A673 (cell line): ENCODE data around the gene JAML. TPM values are rescaled to one million over a fixed set of nuclear protein-coding genes. Genes with fewer than 3 reads are reported as not detected.
"Not testable (repeated sequence)": the region's sequence is repeated elsewhere in the genome, so short reads cannot be mapped to it uniquely, and the experiment has no call there.

ENCODE experiments used
- BruUV-seq: library from RNA; stranded (reverse); fragments of 400-500 nt; replicated peaks from 2 replicates; lab custom pipeline; 2021; lab: Mats Ljungman, UMichigan
- CTCF ChIA-PET: fragments of 300-600 bp; sonication (Branson Sonifier 250); formaldehyde crosslinking; loops from one replicate; lab custom pipeline; 2022; ENCODE audit warnings: antibody characterized with exemption; lab: Charles Lee
- POLR2A ChIA-PET: fragments of 300-600 bp; sonication (Branson Sonifier 250); formaldehyde crosslinking; loops from one replicate; lab custom pipeline; 2022; ENCODE audit warnings: antibody characterized with exemption; ENCODE audit not compliant: low non-redundant PET; lab: Charles Lee
- DNase-seq: peaks from one replicate; pipeline ENCODE4 v3.0.0-alpha.2; 2015; ENCODE audit warnings: low spot score
- H3K27ac ChIP-seq: fragments of 200-600 bp; sonication (generic); 2 replicates; pipeline ENCODE4 v1.5.1; 2016; ENCODE audit warnings: mixed run types, low read depth, mild to moderate bottlenecking, mixed read lengths, antibody characterized with exemption, low read length; ENCODE audit not compliant: poor library complexity, severe bottlenecking
- H3K27me3 ChIP-seq: fragments of 200-600 bp; sonication (generic); replicated peaks from 2 replicates; pipeline ENCODE4 v1.6.1; 2017; ENCODE audit warnings: mixed run types, low read depth, mild to moderate bottlenecking, mixed read lengths, antibody characterized with exemption, low read length; ENCODE audit not compliant: insufficient read depth, poor library complexity
- H3K36me3 ChIP-seq: fragments of 200-600 bp; sonication (generic); 2 replicates; pipeline ENCODE4 v1.6.1; 2016; ENCODE audit warnings: mixed run types, mild to moderate bottlenecking, mixed read lengths, antibody characterized with exemption, low read length; ENCODE audit not compliant: insufficient read depth, poor library complexity, severe bottlenecking
- H3K4me1 ChIP-seq: fragments of 200-600 bp; sonication (generic); 2 replicates; pipeline ENCODE4 v1.6.1; 2017; ENCODE audit warnings: mixed run types, mild to moderate bottlenecking, mixed read lengths, antibody characterized with exemption, low read length; ENCODE audit not compliant: insufficient read depth, poor library complexity, severe bottlenecking
- H3K4me3 ChIP-seq: fragments of 200-600 bp; sonication (generic); 2 replicates; pipeline ENCODE4 v1.5.1; 2016; ENCODE audit warnings: low read depth, mixed run types, mild to moderate bottlenecking, mixed read lengths, low read length; ENCODE audit not compliant: poor library complexity, severe bottlenecking
- H3K9me3 ChIP-seq: fragments of 200-600 bp; sonication (generic); 2 replicates; pipeline ENCODE4 v1.6.1; 2016; ENCODE audit warnings: mixed run types, low read depth, mild to moderate bottlenecking, mixed read lengths, antibody characterized with exemption, low read length; ENCODE audit not compliant: poor library complexity, severe bottlenecking
- EZH2 ChIP-seq: fragments of 200-600 bp; sonication (generic); IDR thresholded peaks from 2 replicates; pipeline ENCODE4 v1.6.1; 2017; ENCODE audit warnings: borderline replicate concordance, low read depth, mild to moderate bottlenecking, mixed read lengths, antibody characterized with exemption, low read length; ENCODE audit not compliant: poor library complexity, severe bottlenecking
- intact Hi-C: fragments of 100-400 bp; cut with micrococcal nuclease; formaldehyde crosslinking; loops from one replicate; pipeline ENCODE4 v1.10.0; 2022; ENCODE audit not compliant: unreplicated experiment
- total RNA-seq: library from RNA; stranded (reverse); gene quantifications from 2 replicates; pipeline ENCODE4 v1.2.3, GENCODE V29; 2021
- TF ChIP-seq, protein P1 (sequence below): fragments of 300-800, 200-600 bp; sonication (generic); conservative IDR thresholded peaks from 2 replicates; pipeline ENCODE4 v1.5.1; 2017; ENCODE audit warnings: low read depth, mild to moderate bottlenecking, antibody characterized with exemption, low read length, moderate library complexity, mixed read lengths

JAML gene
- total RNA-seq, 1 experiment from 2014 or later, result not detected

DNA sequence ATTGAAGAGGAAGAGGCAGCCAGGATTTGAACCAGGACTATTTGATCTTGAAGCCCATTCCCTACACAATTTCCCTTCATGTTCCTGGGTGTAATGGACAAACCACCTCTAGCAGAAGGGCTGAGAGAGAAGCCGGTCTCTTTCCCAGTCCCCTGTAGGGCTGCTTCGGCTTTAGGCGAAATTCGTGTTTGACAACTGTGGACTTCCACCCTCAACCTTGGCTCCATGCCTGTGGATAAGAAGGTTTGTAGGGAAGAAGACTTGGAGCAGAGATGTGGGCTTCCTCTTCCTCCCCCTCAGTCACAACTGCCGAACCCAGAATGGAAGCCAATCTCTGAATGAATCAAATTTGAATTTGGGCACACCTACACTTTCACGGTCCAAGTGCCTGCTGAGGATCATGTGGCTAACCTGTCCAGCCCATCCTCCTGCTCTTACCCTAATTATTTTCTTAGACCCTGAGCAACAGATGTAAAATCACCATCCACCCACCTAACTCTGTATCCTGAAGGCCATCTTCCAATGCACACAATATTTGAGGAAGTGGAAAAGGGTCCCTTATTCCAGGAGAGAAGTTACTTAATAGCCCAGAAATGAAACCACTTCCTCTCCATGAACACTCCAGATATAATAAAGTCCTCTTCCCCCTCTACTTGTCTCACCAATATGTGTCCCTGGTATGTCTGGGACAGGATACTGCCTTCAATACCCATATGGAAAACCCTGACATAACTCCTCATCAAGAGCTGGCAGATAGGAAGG, 38.3 kb downstream of the JAML start:
- Histone ChIP-seq H3K27me3 (peaks cover 14% of the 10 kb centered on the region), H3K4me3 (no peak overlapping the region), H3K9me3 (no peaks in the 10 kb centered on the region), H3K4me1 (no peaks in the 10 kb centered on the region), H3K36me3 (no peaks in the 10 kb centered on the region), H3K27ac (no peak overlapping the region)
- POLR2A ChIA-PET, result no interaction called here
- DNase-seq, result no peak
- TF ChIP-seq, protein P1, sequence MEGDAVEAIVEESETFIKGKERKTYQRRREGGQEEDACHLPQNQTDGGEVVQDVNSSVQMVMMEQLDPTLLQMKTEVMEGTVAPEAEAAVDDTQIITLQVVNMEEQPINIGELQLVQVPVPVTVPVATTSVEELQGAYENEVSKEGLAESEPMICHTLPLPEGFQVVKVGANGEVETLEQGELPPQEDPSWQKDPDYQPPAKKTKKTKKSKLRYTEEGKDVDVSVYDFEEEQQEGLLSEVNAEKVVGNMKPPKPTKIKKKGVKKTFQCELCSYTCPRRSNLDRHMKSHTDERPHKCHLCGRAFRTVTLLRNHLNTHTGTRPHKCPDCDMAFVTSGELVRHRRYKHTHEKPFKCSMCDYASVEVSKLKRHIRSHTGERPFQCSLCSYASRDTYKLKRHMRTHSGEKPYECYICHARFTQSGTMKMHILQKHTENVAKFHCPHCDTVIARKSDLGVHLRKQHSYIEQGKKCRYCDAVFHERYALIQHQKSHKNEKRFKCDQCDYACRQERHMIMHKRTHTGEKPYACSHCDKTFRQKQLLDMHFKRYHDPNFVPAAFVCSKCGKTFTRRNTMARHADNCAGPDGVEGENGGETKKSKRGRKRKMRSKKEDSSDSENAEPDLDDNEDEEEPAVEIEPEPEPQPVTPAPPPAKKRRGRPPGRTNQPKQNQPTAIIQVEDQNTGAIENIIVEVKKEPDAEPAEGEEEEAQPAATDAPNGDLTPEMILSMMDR, result no peak
- no peak for TF ChIP-seq EZH2
- BruUV-seq, result no TSS peak
- CTCF ChIA-PET, result no interaction called here
- intact Hi-C loops, result no loop called here

DNA sequence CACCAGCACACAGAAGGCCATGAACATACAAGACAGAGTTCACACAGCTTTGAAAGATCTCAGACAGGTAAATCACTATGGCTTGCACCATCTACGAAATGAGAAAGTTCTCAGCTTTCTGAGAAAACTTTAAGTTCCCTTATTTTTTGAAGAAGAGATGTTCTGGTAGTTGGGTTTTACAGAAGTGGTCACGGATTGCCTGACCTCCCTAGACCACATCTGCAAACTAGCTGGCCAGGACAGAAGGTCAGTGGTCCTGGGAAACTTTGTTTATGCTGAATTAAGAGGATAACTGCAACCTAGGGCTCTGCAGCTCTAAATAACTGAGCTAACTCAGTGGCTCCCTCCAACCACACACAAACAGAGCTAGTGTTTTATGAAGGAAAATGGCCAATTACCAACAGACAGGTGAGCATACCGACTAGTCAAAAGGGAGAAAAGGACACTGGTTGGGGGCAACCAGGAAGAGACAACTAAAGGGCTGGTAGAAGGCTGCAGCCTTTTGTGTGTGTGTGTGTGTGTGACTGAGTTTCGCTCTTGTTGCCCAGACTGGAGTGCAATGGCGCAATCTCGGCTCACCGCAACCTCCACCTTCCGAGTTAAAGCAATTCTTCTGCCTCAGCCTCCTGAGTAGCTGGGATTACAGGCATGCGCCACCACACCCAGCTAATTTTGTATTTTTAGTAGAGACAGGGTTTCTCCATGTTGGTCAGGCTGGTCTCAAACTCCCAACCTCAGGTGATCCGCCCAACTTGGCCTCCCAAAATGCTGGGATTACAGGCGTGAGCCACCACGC, 39.8 kb downstream of the JAML start:
- ChIA-PET POLR2A (no interaction called here), CTCF (interaction anchor here (0.6 kb wide), 1 partner anchor 14 kb away, joined by 5 read pairs; no protein-coding TSS in a partner anchor)
- no peaks in the 10 kb centered on the region for H3K4me1 ChIP-seq
- no TSS peak for BruUV-seq
- DNase-seq, result no peak
- H3K27me3 ChIP-seq, result peaks cover 14% of the 10 kb centered on the region
- no peaks in the 10 kb centered on the region for H3K36me3 ChIP-seq
- intact Hi-C loops, result no loop called here
- H3K4me3 ChIP-seq, result no peak overlapping the region
- H3K27ac ChIP-seq, result no peak overlapping the region
- no peaks in the 10 kb centered on the region for H3K9me3 ChIP-seq
- TF ChIP-seq, protein P1, result no peak
- TF ChIP-seq EZH2, result no peak

DNA sequence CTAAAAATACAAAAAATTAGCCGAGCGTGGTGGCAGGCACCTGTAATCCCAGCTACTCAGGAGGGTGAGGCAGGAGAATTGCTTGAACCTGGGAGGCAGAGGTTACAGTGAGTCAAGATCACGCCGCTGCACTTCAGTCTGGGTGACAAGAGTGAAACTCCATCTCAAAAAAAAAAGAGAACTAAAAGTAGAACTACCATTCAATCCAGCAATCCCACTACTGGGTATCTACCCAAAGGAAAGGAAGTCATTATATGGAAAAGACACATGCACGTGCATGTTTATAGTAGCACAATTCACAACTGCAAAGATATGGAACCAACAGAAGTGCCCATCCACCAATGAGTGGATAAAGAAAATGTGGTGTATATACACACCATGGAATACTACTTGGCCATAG, 41.1 kb downstream of the JAML start:
- intact Hi-C loops, H3K4me3 ChIP-seq, H3K36me3 ChIP-seq, H3K4me1 ChIP-seq, DNase-seq, BruUV-seq, POLR2A ChIA-PET, H3K27ac ChIP-seq, CTCF ChIA-PET, H3K9me3 ChIP-seq: not testable (repeated sequence)
- peaks cover 14% of the 10 kb centered on the region for H3K27me3 ChIP-seq
